Measurements from ENCODE around the gene PERP. TPM values are rescaled to one million over a fixed set of nuclear protein-coding genes. Genes with fewer than 3 reads are reported as not detected.

Gene PERP
- total and polyA plus RNA-seq, 2 of the 8 experiments (the other 6 are each of a cell fraction or from before 2014, with no cell fraction given), result 21.0 to 26.7 TPM

DNA sequence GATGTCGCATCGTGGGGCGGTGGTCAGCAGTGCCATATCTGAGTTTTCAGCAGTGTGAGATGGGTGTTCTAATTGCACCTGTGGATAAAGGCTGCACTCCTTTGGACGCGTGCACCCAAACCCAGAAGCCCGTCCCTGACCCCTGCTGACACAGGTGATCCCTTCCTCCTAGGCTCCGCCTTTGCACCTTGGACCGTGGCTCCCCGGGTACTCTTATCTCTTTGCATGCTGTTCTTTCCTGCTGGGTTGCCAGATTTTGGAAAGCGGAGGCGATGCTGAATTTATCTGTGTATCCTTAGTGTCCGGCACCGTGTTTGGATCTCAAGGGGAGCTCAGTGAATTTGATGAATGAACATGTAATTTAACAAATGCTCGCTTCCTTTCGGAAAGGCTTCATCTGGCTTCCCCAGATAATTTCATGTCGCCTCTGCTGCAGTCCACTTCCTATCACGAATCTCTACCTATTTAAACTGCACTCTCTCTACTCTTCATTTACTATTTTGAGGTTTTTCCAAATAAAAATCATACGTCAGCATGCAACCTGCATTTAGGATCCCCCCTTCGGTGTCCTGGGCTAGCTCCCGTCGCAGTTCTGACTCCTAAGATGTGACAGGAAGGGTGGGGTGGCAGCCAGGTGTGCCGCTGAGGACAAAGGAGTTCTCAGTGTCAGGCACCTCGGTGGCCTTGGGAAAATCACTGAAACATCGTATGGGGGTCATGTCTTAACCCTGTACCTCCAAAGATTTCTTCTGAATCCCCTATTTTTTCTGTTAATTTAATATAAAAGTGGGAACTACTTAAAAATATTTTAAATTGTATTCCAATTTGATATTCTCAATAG is 753 bp upstream of the PERP start:
- WGBS, 2 experiments (ENCODE audit: extremely low coverage in 1 of 2, insufficient coverage in 1 of 2, insufficient read length in 1 of 2, insufficient replicate concordance in 2 of 2, low coverage in 1 of 2, low lambda C conversion rate in 2 of 2, missing lambda C conversion rate in 1 of 2), result 5% methylated on average over 24 of the region's 24 CpGs; no CpG with 5 or more reads in 1 of the 2 experiments
- peak overlapping the region; percentile 54 for H2AFZ ChIP-seq (ENCODE audit: low read length)
- no peak for DNase-seq (ENCODE audit: low read depth in 1 of 2, low spot score in 2 of 2)

More for the DNA sequence above, 753 bp upstream of the PERP start:
- H2AK5ac ChIP-seq (ENCODE audit: low read depth, low read length), result no peak overlapping the region
- H3K14ac ChIP-seq (ENCODE audit: insufficient read length), result no peak overlapping the region
- H3K4ac ChIP-seq (replicated peaks; ENCODE audit: insufficient read length, low read depth, low read length), result no peak overlapping the region
- no peak for FAIRE-seq
- H3K27ac ChIP-seq (ENCODE audit: low read depth, low read length), result no peak overlapping the region
- no peak overlapping the region for H4K5ac ChIP-seq (ENCODE audit: insufficient read length, low read depth, low read length)
- no peak overlapping the region for H2BK5ac ChIP-seq (ENCODE audit: low read depth, low read length)
- no peak overlapping the region for H2BK120ac ChIP-seq (replicated peaks; ENCODE audit: low read depth, low read length)
- ChIA-PET POLR2A (ENCODE audit: partially characterized antibody) (interaction anchor here (0.6 to 0.8 kb wide), 2 partner anchors 105 to 463 kb away, joined by 3 read pairs; no protein-coding TSS in a partner anchor), CTCF (ENCODE audit: partially characterized antibody) (interaction anchor here (0.6 to 3.1 kb wide), 26 partner anchors 8 to 403 kb away, joined by 3 to 101 read pairs (median 4); no protein-coding TSS in a partner anchor)
- H3K36me3 ChIP-seq (ENCODE audit: control insufficient read depth in 2 of 4, insufficient read depth in 4 of 4, low read length in 3 of 4), result no peaks in the 10 kb centered on the region
- H3K4me2 ChIP-seq (ENCODE audit: insufficient read depth in 1 of 2, low read depth in 2 of 2, low read length in 2 of 2), result peak overlapping the region; percentile 92 to 95
- peaks cover 11% of the 10 kb centered on the region for H3K23me2 ChIP-seq (ENCODE audit: low read depth, low read length)
- H2BK20ac ChIP-seq (ENCODE audit: low read length), result no peak overlapping the region
- peaks cover 0 to 24% of the 10 kb centered on the region in 2 experiments; a peak in 3 of 4 replicates for H3K79me2 ChIP-seq (ENCODE audit: control insufficient read depth in 1 of 2, insufficient read depth in 2 of 2, low read length in 2 of 2)
- peak overlapping the region; percentile 37 for H4K91ac ChIP-seq (replicated peaks; ENCODE audit: insufficient read length, low read length)
- no peaks in the 10 kb centered on the region for H3K79me1 ChIP-seq (ENCODE audit: low read depth, low read length)
- H3K9ac ChIP-seq (replicated peaks in 1 of 4; ENCODE audit: extremely low read depth in 1 of 4, low read depth in 3 of 4, low read length in 3 of 4), result peak overlapping the region in 3 of 4 experiments; percentile 5 to 73 (median 19); a peak in 4 of 7 replicates
- H4K20me1 ChIP-seq (replicated peaks in 1 of 2; ENCODE audit: control insufficient read depth in 1 of 2, insufficient read depth in 2 of 2, low read length in 2 of 2), result no peaks in the 10 kb centered on the region
- no peak overlapping the region for H3K18ac ChIP-seq (ENCODE audit: extremely low read depth, low read length)
- H3K23ac ChIP-seq (ENCODE audit: insufficient read length), result no peak overlapping the region
- H3K9me3 ChIP-seq (ENCODE audit: insufficient read depth in 2 of 2, low read depth in 1 of 2, low read length in 1 of 2), result no peaks in the 10 kb centered on the region
- H3K27me3 ChIP-seq (replicated peaks in 1 of 4; ENCODE audit: control insufficient read depth in 3 of 4, extremely low read depth in 1 of 4, insufficient read depth in 3 of 4, low read length in 3 of 4), result peaks cover 0 to 9% (median 2%) of the 10 kb centered on the region in 4 experiments; a peak in 2 of 7 replicates
- peaks cover 0 to 6% (median 4%) of the 10 kb centered on the region in 4 experiments; a peak in 3 of 7 replicates for H3K4me1 ChIP-seq (replicated peaks in 1 of 4; ENCODE audit: control insufficient read depth in 3 of 4, insufficient read depth in 4 of 4, low read length in 3 of 4)
- peak overlapping the region; percentile 73 to 86 (median 76) for H3K4me3 ChIP-seq (ENCODE audit: extremely low read depth in 1 of 4, insufficient read depth in 2 of 4, low read depth in 3 of 4, low read length in 4 of 4)
- no peak overlapping the region for H3K56ac ChIP-seq (replicated peaks; ENCODE audit: insufficient read length, low read depth, low read length)
- H2BK12ac ChIP-seq (ENCODE audit: low read depth, low read length), result no peak overlapping the region; the same call in 1 of the 2 replicates
- peak overlapping the region; percentile 58; the same call in 1 of the 2 replicates for H4K8ac ChIP-seq (ENCODE audit: extremely low read depth, insufficient read depth, low read length)
- TF ChIP-seq KDM4A (IDR thresholded peaks at IDR 0.05; ENCODE audit: low read depth, low read length, severe bottlenecking), result peak; percentile 43
- no peak for TF ChIP-seq POU5F1 (IDR thresholded peaks at IDR 0.05; ENCODE audit: low read depth, low read length)
- 0 out of 4 replicates have a peak, but pooled peaks of 1 of the 2 experiments have one; percentile 18 for TF ChIP-seq SIN3A (conservative IDR thresholded peaks at IDR 0.05 in 1 of 2, IDR thresholded peaks at IDR 0.05 in 1 of 2; ENCODE audit: low read depth in 1 of 2, low read length in 2 of 2)
- no peak; the same call in 1 of the 2 replicates for TF ChIP-seq TAF1 (IDR thresholded peaks at IDR 0.05; ENCODE audit: low read depth, low read length)
- TF ChIP-seq POLR2AphosphoS5 (IDR thresholded peaks at IDR 0.05; ENCODE audit: low read depth, low read length), result no peak
- TF ChIP-seq CHD2 (IDR thresholded peaks at IDR 0.05; ENCODE audit: low read length), result no peak
- TF ChIP-seq, protein P1, sequence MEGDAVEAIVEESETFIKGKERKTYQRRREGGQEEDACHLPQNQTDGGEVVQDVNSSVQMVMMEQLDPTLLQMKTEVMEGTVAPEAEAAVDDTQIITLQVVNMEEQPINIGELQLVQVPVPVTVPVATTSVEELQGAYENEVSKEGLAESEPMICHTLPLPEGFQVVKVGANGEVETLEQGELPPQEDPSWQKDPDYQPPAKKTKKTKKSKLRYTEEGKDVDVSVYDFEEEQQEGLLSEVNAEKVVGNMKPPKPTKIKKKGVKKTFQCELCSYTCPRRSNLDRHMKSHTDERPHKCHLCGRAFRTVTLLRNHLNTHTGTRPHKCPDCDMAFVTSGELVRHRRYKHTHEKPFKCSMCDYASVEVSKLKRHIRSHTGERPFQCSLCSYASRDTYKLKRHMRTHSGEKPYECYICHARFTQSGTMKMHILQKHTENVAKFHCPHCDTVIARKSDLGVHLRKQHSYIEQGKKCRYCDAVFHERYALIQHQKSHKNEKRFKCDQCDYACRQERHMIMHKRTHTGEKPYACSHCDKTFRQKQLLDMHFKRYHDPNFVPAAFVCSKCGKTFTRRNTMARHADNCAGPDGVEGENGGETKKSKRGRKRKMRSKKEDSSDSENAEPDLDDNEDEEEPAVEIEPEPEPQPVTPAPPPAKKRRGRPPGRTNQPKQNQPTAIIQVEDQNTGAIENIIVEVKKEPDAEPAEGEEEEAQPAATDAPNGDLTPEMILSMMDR (IDR thresholded peaks at IDR 0.05; ENCODE audit: control extremely low read depth in 1 of 3, insufficient read depth in 1 of 3, low read depth in 1 of 3, low read length in 3 of 3), result no peak
- H2BK15ac ChIP-seq (ENCODE audit: low read length), result peak overlapping the region; percentile 48; the same call in 1 of the 2 replicates
